Measurements from ENCODE around the gene FRMD1. TPM values are rescaled to one million over a fixed set of nuclear protein-coding genes. Genes with fewer than 3 reads are reported as not detected.

FRMD1 gene
- total RNA-seq, 1 donor: under 0.01 TPM

DNA sequence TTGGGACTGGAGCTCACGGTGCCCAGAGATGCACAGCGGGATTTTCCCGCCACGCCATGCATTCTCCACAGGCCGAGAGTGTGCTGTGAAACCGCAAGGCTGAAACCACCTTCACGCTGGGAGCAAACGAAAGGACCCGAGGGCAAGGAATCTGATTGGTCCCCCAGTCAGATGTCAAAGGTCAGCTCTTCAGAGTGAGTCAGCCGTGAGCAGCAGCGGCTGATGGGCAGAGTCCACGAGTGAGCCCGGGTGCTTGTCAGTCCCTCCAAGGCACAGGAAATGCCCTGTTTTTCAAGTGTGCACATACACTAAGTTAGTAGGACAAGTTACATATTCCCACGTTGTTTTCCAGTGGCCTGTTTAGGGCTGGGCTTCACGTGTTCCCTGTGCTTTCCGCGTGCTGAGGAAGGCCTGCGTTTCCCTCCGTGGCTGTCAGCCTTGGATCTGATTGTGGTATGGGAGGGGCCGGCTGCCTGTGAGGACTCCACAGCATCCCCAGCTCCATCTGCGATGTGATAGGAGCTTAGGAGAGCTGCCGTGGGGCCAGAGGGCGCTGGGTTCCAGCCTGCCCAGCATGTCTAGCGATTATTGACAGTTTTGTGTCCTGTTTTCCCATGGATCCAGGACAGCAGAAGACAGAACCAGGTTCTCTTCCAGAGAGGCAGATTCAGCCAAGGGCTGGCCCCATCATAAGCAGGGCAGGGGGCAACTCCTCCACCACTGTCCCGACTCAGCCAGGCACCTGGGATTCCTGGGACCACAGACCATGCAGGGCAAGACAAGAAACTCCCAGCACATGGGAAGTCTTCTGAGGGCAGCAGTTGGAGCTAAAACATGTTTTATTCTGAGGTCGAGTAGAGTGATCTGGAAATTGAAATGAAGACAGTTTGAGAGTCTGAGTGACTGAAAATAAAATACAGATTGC is 38.2 kb upstream of the FRMD1 start:
- no peaks in the 10 kb centered on the region for H3K79me2 ChIP-seq (ENCODE audit: insufficient read depth, low read length)
- no peak overlapping the region for H3K27ac ChIP-seq (ENCODE audit: low read depth, low read length)
- H3K9me3 ChIP-seq (ENCODE audit: low read depth, low read length): no peaks in the 10 kb centered on the region
- no peaks in the 10 kb centered on the region for H3K36me3 ChIP-seq (ENCODE audit: insufficient read depth, low read length)
- no peak for TF ChIP-seq CTCF (IDR thresholded peaks at IDR 0.05; ENCODE audit: extremely low read depth, low read depth, low read length)
- no peak overlapping the region for H2AFZ ChIP-seq (ENCODE audit: low read length)
- no peaks in the 10 kb centered on the region for H3K4me1 ChIP-seq (ENCODE audit: insufficient read depth, low read length)
- peak; percentile 15 for DNase-seq (ENCODE audit: insufficient read length, low spot score, missing footprints)
- no peaks in the 10 kb centered on the region for H4K20me1 ChIP-seq (ENCODE audit: insufficient read depth, low read length)
- no peaks in the 10 kb centered on the region for H3K27me3 ChIP-seq (ENCODE audit: insufficient read depth, low read length)
- no peak overlapping the region for H3K4me3 ChIP-seq (ENCODE audit: insufficient read depth, low read length)
- H3K4me2 ChIP-seq (ENCODE audit: insufficient read depth, low read length): no peak overlapping the region

DNA sequence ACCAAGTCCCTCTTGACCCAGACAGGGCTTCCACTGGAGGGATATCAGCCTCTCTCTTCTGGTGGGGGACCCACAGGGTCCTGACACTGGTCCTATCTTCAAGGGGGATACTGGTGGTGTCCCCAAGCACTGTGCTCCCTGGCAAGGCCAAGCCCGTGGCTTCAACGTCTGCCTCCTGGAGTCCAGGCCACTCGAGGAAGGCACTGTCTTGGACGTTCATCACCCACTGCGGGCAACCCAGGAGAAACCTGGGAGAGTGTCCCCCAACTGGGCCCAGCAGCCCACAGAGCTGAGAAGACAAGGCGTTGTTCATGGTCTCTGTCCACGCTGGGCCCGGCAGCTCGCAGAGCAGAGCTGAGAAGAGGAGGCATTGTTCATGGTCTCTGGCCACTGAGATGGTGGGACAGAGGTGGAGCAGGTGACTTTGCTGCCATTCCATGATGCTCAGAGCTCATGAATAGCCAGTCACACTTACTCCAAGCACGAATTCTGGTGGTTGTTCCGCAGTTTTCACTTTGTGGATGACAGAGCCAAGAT is 37.5 kb upstream of the FRMD1 start:
- Histone ChIP-seq H3K36me3 (ENCODE audit: insufficient read depth, low read length) (no peaks in the 10 kb centered on the region), H3K4me2 (ENCODE audit: insufficient read depth, low read length) (no peak overlapping the region), H3K4me1 (ENCODE audit: insufficient read depth, low read length) (no peaks in the 10 kb centered on the region), H3K27ac (ENCODE audit: low read depth, low read length) (no peak overlapping the region), H3K79me2 (ENCODE audit: insufficient read depth, low read length) (no peaks in the 10 kb centered on the region), H4K20me1 (ENCODE audit: insufficient read depth, low read length) (no peaks in the 10 kb centered on the region), H2AFZ (ENCODE audit: low read length) (no peak overlapping the region), H3K9me3 (ENCODE audit: low read depth, low read length) (no peaks in the 10 kb centered on the region), H3K27me3 (ENCODE audit: insufficient read depth, low read length) (no peaks in the 10 kb centered on the region), H3K4me3 (ENCODE audit: insufficient read depth, low read length) (no peak overlapping the region)
- peak; percentile 45 for DNase-seq (ENCODE audit: insufficient read length, low spot score, missing footprints)
- TF ChIP-seq CTCF (IDR thresholded peaks at IDR 0.05; ENCODE audit: extremely low read depth, low read depth, low read length): no peak

GRCh38 chr6:168115748-168116437 is 36.9 kb upstream of the FRMD1 start:
- H3K4me1 ChIP-seq (ENCODE audit: insufficient read depth, low read length): no peaks in the 10 kb centered on the region
- no peak overlapping the region for H2AFZ ChIP-seq (ENCODE audit: low read length)
- no peak overlapping the region for H3K27ac ChIP-seq (ENCODE audit: low read depth, low read length)
- H3K4me3 ChIP-seq (ENCODE audit: insufficient read depth, low read length): no peak overlapping the region
- DNase-seq (ENCODE audit: insufficient read length, low spot score, missing footprints): peak; percentile 48
- H3K27me3 ChIP-seq (ENCODE audit: insufficient read depth, low read length): no peaks in the 10 kb centered on the region
- H3K79me2 ChIP-seq (ENCODE audit: insufficient read depth, low read length): no peaks in the 10 kb centered on the region
- no peaks in the 10 kb centered on the region for H3K36me3 ChIP-seq (ENCODE audit: insufficient read depth, low read length)
- no peaks in the 10 kb centered on the region for H4K20me1 ChIP-seq (ENCODE audit: insufficient read depth, low read length)
- no peak for TF ChIP-seq CTCF (IDR thresholded peaks at IDR 0.05; ENCODE audit: extremely low read depth, low read depth, low read length)
- no peaks in the 10 kb centered on the region for H3K9me3 ChIP-seq (ENCODE audit: low read depth, low read length)
- H3K4me2 ChIP-seq (ENCODE audit: insufficient read depth, low read length): no peak overlapping the region

- Histone ChIP-seq H3K27me3 (ENCODE audit: insufficient read depth, low read length) (no peaks in the 10 kb centered on the region), H3K4me3 (ENCODE audit: insufficient read depth, low read length) (no peak overlapping the region), H2AFZ (ENCODE audit: low read length) (no peak overlapping the region), H3K79me2 (ENCODE audit: insufficient read depth, low read length) (no peaks in the 10 kb centered on the region), H3K27ac (ENCODE audit: low read depth, low read length) (no peak overlapping the region), H4K20me1 (ENCODE audit: insufficient read depth, low read length) (no peaks in the 10 kb centered on the region), H3K9me3 (ENCODE audit: low read depth, low read length) (no peaks in the 10 kb centered on the region), H3K36me3 (ENCODE audit: insufficient read depth, low read length) (no peaks in the 10 kb centered on the region), H3K4me2 (ENCODE audit: insufficient read depth, low read length) (no peak overlapping the region), H3K4me1 (ENCODE audit: insufficient read depth, low read length) (no peaks in the 10 kb centered on the region)
- DNase-seq (ENCODE audit: insufficient read length, low spot score, missing footprints): peak; percentile 14
- no peak for TF ChIP-seq CTCF (IDR thresholded peaks at IDR 0.05; ENCODE audit: extremely low read depth, low read depth, low read length)
Observed at GRCh38 chr6:168113226-168113625, 34.2 kb upstream of the FRMD1 start.

All from osteoblast (primary cell).